Measurements from ENCODE around the gene CR2.

CR2 gene

GRCh38 chr1:207500306-207500705, 46.2 kb downstream of the CR2 start:
- Histone ChIP-seq H3K27me3 (ENCODE audit: insufficient read depth, low read length) (no peaks in the 10 kb centered on the region), H3K27ac (ENCODE audit: low read depth, low read length, poor library complexity, severe bottlenecking) (no peak overlapping the region), H3K36me3 (ENCODE audit: insufficient read depth, low read length) (no peaks in the 10 kb centered on the region), H3F3A (ENCODE audit: insufficient read depth, low read length) (no peaks in the 10 kb centered on the region), H4K20me1 (ENCODE audit: insufficient read depth, low read length) (no peaks in the 10 kb centered on the region), H3K4me1 (ENCODE audit: insufficient read depth, low read length, severe bottlenecking) (no peaks in the 10 kb centered on the region), H3K9ac (ENCODE audit: low read length) (no peak overlapping the region), H3K4me2 (ENCODE audit: low read length) (no peak overlapping the region), H3K79me2 (ENCODE audit: insufficient read depth, low read length) (no peaks in the 10 kb centered on the region), H3K9me3 (ENCODE audit: low read length) (no peaks in the 10 kb centered on the region), H2AFZ (ENCODE audit: low read length) (no peak overlapping the region), H3K9me2 (ENCODE audit: low read depth, low read length) (no peaks in the 10 kb centered on the region), H3K4me3 (ENCODE audit: low read depth, low read length, poor library complexity, severe bottlenecking) (no peak overlapping the region)
- no peak for TF ChIP-seq EZH2 (IDR thresholded peaks at IDR 0.05; ENCODE audit: borderline replicate concordance, low read length)
- TF ChIP-seq, protein P1, sequence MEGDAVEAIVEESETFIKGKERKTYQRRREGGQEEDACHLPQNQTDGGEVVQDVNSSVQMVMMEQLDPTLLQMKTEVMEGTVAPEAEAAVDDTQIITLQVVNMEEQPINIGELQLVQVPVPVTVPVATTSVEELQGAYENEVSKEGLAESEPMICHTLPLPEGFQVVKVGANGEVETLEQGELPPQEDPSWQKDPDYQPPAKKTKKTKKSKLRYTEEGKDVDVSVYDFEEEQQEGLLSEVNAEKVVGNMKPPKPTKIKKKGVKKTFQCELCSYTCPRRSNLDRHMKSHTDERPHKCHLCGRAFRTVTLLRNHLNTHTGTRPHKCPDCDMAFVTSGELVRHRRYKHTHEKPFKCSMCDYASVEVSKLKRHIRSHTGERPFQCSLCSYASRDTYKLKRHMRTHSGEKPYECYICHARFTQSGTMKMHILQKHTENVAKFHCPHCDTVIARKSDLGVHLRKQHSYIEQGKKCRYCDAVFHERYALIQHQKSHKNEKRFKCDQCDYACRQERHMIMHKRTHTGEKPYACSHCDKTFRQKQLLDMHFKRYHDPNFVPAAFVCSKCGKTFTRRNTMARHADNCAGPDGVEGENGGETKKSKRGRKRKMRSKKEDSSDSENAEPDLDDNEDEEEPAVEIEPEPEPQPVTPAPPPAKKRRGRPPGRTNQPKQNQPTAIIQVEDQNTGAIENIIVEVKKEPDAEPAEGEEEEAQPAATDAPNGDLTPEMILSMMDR (IDR thresholded peaks at IDR 0.05; ENCODE audit: low read length) = no peak

DNA sequence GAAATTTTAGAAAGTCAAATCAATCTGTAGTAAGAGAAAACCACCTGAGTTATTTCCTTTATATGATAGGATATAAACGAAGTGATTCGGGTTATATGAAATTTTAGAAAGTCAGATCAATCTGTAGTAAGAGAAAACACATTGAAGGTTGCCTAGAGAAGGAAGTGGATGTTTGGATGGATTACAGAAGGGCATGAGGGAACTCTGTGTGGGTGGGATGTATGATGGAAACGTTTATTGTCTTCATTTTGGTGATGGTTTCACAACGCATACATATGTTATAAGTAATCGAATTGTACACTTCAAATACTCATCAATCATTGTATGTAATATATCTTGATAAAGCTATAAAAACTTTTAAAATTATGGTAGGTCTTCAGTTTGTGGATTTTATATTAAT, 46.9 kb downstream of the CR2 start:
- no peaks in the 10 kb centered on the region for H3K9me2 ChIP-seq (ENCODE audit: low read depth, low read length)
- no peaks in the 10 kb centered on the region for H3K27me3 ChIP-seq (ENCODE audit: insufficient read depth, low read length)
- H3F3A ChIP-seq (ENCODE audit: insufficient read depth, low read length) = no peaks in the 10 kb centered on the region
- no peaks in the 10 kb centered on the region for H3K4me1 ChIP-seq (ENCODE audit: insufficient read depth, low read length, severe bottlenecking)
- H3K4me3 ChIP-seq (ENCODE audit: low read depth, low read length, poor library complexity, severe bottlenecking) = no peak overlapping the region
- no peaks in the 10 kb centered on the region for H3K9me3 ChIP-seq (ENCODE audit: low read length)
- H3K4me2 ChIP-seq (ENCODE audit: low read length) = no peak overlapping the region
- no peak overlapping the region for H3K9ac ChIP-seq (ENCODE audit: low read length)
- no peaks in the 10 kb centered on the region for H4K20me1 ChIP-seq (ENCODE audit: insufficient read depth, low read length)
- no peak overlapping the region for H2AFZ ChIP-seq (ENCODE audit: low read length)
- H3K27ac ChIP-seq (ENCODE audit: low read depth, low read length, poor library complexity, severe bottlenecking) = no peak overlapping the region
- H3K36me3 ChIP-seq (ENCODE audit: insufficient read depth, low read length) = no peaks in the 10 kb centered on the region
- H3K79me2 ChIP-seq (ENCODE audit: insufficient read depth, low read length) = no peaks in the 10 kb centered on the region
- TF ChIP-seq, protein P1 (IDR thresholded peaks at IDR 0.05; ENCODE audit: low read length) = no peak
- TF ChIP-seq EZH2 (IDR thresholded peaks at IDR 0.05; ENCODE audit: borderline replicate concordance, low read length) = no peak

- H3F3A ChIP-seq (ENCODE audit: insufficient read depth, low read length) = no peaks in the 10 kb centered on the region
- no peak overlapping the region for H2AFZ ChIP-seq (ENCODE audit: low read length)
- H3K9ac ChIP-seq (ENCODE audit: low read length) = no peak overlapping the region
- no peaks in the 10 kb centered on the region for H3K4me1 ChIP-seq (ENCODE audit: insufficient read depth, low read length, severe bottlenecking)
- no peaks in the 10 kb centered on the region for H3K27me3 ChIP-seq (ENCODE audit: insufficient read depth, low read length)
- H3K9me3 ChIP-seq (ENCODE audit: low read length) = no peaks in the 10 kb centered on the region
- no peaks in the 10 kb centered on the region for H3K79me2 ChIP-seq (ENCODE audit: insufficient read depth, low read length)
- H3K36me3 ChIP-seq (ENCODE audit: insufficient read depth, low read length) = no peaks in the 10 kb centered on the region
- H3K9me2 ChIP-seq (ENCODE audit: low read depth, low read length) = no peaks in the 10 kb centered on the region
- no peak for TF ChIP-seq EZH2 (IDR thresholded peaks at IDR 0.05; ENCODE audit: borderline replicate concordance, low read length)
- TF ChIP-seq, protein P1 (IDR thresholded peaks at IDR 0.05; ENCODE audit: low read length) = no peak
- no peak overlapping the region for H3K4me3 ChIP-seq (ENCODE audit: low read depth, low read length, poor library complexity, severe bottlenecking)
- H3K4me2 ChIP-seq (ENCODE audit: low read length) = no peak overlapping the region
- no peaks in the 10 kb centered on the region for H4K20me1 ChIP-seq (ENCODE audit: insufficient read depth, low read length)
- H3K27ac ChIP-seq (ENCODE audit: low read depth, low read length, poor library complexity, severe bottlenecking) = no peak overlapping the region
These were observed 48.6 kb downstream of the CR2 start for GRCh38 chr1:207502726-207503125.
